GM19239 (cell line): ENCODE measurements around the gene CHD5.
"Not testable (repeated sequence)": the region's sequence is repeated elsewhere in the genome, so short reads cannot be mapped to it uniquely, and the experiment has no call there.

Experiments used
- DNase-seq: peaks from one replicate; pipeline ENCODE4 v3.0.0; 2011; ENCODE audit warnings: low spot score; ENCODE audit not compliant: insufficient read length
- FAIRE-seq: peaks from 2 replicates; lab custom pipeline; 2011; peaks lifted over from hg19 to GRCh38; lab: Jason Lieb, UNC

The CHD5 gene

DNA sequence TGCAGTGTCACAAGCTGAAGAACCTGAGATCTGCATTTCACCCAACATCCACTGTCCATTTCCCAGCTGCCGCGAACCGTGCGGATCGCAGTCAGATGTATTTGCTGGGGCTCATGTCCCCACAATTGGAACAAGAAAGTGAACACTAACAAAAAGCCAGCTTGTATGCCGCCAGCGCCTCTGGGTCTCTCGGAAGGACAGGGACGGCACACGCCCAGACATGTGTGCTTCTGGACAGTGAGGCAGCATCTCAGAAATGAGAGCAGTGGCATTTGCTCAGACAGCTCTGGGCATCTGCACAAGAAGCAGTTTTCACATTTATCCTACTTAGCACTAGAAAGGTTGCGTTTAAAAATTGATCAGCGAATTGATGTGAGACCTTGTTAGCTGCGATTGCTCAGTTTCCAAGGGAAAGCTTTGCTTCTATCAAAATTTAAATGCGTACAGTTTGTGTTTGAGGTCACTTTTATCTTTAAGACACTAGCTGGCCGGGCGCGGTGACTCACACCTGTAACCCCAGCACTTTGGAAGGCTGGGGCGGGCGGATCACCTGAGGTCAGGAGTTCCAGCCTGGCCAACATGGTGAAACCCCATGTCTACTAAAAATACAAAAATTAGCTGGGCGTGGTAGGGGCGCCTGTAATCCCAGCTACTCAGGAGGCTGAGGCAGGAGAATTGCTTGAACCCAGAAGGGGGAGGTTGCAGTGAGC lies 105.8 kb downstream of the CHD5 start:
- DNase-seq (no peak), FAIRE-seq (no peak)

DNA sequence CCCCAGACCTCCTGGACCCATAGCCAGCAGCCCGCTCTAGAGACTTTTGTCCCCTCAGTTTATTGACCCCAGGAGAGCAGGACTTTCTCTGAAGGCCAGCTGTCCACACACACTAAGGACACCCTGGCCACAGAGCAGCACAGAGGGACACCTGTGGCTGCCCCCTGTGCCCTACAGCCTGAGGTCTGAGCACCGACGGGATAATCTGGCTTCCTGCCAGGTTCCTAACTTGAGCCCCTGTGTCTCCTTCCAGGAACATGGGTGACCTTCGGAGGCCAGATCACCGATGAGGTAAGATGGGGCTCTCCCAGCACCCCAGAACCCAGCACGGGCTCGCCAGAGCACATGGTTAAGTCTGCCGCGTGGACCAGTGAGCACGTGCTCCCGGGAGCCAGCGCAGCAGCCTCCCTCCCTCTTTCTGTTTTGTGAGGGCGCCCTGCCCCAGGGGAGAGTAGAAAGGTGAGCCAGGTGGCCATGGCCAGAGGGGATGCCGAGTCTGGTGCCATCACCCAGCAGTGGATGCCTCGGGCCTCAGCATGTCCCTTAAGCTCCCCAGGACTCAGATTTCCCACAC lies 106.6 kb downstream of the CHD5 start:
- no peak for FAIRE-seq

DNA sequence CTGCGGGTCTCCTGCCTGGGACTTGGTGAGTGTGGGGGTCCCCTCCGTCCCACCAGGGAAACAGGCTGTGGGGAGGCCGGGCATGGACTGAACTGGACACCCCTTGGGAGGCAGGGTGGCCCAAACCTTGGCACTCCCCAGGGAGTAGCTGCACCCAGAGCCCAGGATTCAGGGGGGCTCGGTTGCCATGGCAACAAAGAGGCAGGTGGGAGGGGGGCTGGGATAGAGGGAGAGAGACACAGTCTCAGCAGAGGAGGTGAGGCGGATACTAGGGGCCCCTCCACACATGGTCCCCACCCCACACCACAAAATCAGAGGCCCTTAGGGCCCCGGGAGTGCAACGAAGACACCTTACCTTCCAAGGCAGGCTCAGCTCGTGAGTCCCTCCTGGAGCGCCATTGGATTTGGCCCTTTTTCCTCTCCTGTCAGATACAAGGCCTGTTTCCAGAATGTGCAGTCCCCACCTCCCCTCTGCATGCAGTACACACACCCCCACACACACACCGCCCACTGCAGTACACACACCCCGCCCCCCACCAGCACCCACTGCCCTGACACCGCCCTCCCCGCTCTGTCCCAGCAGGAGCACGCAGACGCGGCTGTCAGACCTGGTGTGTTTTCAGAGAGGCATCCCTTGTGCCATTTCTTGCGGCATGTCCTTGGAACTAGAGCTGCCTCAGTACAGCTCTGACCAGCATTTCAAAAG lies 107.2 kb downstream of the CHD5 start:
- FAIRE-seq (no peak), DNase-seq (no peak)

More for the DNA sequence above, 106.6 kb downstream of the CHD5 start:
- DNase-seq = no peak

DNA sequence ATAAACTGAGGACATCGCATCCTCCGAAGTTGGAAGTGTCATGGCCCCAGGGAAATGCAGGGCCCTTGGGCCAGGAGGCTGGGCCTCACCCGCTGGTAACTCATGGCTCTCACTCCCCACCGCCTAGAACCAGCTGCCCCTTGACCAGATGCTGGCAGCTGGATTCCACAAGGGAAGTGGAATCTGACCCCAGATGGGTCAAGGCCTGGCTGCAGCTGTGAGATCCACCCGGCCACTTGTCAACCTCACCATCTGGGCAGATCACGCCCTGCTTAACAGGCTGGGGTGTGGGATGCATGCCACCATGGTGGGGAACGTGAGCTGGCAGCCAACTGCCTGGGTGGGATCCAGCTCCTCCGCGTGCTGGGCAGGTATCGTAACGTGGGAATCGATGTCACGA lies 108.9 kb downstream of the CHD5 start:
- FAIRE-seq (no peak), DNase-seq (no peak)

DNA sequence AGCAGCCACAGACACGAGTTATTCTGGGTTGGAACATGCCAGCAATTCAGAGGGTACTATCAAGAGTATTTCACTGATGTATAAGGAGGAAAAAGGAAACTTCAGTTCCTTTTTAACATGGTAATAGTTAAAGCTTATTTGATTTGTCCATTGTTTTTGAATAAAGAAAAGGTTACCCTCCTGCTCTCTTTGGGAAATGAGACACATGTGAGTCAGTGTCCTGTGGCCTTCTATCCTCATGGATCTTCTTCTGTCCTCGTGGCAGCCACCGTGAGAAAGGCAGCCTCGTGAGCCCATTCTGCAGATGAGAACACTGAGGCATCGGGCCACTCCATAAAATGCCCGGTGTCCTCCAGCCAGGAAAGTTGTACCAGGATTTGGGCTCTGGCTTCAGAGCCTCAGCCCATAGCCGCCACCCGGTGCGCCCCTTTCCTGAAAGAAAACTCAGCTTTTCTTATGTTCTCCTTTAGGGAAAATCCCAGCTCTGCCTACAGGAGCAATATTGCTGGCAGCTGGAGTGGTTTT lies 109.6 kb downstream of the CHD5 start:
- no peak for DNase-seq
- FAIRE-seq = no peak

DNA sequence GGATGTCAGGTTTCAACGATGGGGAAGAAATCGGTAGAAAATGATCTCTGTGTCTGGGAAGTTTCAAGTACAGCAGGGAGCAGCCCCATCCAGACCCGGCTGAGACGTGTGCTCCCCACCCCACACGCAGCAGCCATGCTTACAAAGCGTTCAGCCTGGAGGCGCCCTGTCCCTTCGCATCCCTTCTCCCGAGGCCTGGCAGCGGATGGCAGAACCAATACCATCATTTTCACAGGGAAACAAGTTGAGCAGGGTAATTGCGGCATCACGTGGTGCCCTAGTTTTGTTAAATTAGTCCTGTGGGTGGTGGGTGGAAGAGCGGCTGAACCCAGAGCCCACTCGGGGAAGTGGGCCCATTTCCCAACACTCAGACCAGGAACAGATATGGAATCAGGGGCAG lies 110.5 kb downstream of the CHD5 start:
- DNase-seq = no peak
- FAIRE-seq = no peak

DNA sequence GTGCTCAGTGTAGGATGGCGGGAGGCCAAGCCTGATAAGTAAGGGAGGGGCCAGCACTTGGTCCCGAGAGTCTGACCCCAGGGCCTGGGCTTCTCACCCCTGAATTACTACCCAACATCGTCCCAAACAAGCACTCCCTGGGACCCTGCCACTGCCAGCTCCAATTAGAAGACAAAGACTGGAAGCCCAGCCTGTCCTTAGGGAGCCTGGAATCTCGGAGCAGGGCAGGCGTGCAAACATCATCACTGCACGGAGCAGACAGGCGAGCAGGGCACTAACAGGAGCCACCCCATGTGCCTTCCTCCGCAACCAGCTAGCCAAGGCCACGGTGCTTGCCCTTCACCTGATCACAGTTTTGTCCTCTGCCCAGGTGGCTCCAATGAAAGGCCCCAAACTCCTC lies 111.2 kb downstream of the CHD5 start:
- no peak for DNase-seq
- no peak for FAIRE-seq

DNA sequence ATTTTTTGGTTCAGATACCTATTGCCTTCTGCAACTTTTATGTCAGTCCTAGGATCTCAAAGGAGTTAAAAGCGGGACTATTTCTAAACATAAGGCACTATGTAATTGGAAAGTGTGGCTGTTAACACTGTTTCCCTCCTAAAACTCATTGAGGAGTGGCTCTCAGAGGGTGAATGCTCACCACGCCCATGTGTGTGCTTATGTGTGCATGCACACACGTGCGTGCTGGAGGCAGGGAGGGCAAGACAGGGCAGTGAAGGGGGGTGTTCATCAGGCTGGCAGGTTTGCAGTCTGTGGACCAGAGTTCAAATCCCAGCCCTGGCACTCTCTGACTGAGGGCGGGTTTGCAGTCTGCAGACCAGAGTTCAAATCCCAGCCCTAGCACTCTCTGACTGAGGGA lies 112.0 kb downstream of the CHD5 start:
- no peak for DNase-seq
- FAIRE-seq = no peak

DNA sequence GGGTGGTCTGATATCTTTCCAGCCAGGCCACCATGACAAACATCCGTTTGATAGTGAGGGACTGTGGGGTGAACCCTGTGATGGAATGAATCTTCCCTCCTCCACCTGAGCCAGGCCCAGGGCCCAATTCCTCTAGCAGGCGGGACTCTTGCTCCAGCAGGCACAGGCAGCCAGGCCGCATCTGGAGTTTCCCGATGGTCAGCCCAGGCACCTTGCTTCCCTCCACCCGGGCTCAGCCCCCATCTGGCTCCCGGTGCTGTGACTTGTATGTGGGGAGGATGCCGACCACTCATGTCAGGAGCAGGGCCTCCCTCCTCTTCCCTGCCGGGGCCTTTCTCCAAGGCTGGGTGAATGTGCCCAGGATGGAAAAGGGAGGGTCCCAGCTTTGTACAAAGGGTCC lies 113.4 kb downstream of the CHD5 start:
- FAIRE-seq (no peak), DNase-seq (no peak)

DNA sequence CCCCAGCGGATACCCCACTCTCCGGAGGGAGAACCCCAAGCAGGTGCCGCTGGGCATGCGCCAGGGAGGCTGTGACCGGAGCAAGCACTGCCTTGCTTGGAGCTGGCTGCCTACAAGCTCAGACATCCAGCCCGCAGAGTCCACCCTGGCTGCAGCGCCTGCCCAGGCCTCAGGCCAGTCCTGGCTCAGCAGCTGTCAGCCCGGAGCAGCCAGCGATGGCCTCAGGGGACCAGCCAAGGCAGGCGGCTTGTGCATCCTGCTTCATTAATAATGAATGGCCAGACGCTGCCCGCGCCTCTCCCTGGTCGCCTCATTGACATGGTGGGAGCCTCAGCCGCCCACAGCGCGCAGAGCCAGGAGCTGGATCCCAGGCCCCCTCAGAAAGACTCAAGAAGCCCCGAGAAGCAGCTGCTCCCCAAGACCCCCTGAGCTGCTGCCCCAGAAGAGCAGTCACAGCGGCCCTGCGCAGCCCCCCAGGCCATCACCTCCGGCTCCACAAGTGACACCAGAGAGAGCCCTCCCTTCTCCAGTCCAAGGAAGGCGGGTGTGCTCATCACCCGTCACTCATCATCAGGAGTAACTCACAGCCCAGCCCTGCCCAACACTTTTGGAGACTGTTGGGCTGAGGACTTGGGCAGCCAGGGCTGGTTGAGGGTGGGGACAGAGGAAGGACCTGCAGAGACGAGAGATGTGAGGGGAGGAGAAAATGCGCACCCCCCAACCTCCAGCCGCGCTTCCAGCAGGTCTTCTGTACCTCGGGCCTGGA lies 114.8 kb downstream of the CHD5 start:
- DNase-seq (no peak), FAIRE-seq (no peak)

DNA sequence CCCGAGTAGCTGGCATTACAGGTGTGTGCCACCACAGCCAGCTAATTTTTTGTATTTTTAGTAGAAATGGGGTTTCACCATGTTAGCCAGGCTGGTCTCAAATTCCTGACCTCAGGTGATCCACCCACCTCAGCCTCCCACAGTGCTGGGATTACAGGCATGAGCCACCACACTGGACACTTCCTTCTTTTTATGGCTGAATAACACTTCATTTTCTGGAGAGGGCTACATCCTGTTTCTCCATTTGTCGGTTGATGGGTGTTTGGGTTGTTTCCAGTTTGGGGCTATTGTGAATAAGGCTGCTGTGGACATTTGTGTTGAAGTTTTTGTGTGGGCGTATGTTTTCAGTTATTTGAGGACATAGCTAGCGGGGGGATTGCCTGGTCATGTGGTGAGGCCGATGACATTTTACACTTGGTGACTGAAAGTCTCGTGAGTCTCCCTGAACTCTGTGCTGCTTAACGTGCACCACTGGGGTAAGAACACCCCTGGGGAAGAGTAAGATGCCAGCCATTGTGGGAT lies 116.5 kb downstream of the CHD5 start:
- DNase-seq, FAIRE-seq: not testable (repeated sequence)

DNA sequence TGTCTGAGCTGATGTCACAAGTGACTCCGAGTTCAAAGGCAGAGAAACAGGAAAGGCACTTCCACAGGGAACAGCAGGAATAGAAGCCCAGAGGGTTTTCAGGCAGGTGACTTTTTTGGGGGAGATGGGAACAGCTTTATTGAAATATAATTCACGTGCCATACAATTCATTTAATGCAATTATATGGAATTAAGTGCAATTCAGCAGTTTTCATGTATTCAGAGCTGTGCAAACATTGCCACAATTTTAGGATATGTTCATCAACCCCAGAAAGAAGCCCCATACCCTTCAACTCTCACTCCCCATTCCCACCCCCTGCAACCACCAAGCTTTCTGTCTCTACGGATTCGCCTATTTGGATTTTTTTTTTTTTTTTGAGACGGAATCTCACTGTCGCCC lies 117.5 kb downstream of the CHD5 start:
- DNase-seq (no peak), FAIRE-seq (no peak)

DNA sequence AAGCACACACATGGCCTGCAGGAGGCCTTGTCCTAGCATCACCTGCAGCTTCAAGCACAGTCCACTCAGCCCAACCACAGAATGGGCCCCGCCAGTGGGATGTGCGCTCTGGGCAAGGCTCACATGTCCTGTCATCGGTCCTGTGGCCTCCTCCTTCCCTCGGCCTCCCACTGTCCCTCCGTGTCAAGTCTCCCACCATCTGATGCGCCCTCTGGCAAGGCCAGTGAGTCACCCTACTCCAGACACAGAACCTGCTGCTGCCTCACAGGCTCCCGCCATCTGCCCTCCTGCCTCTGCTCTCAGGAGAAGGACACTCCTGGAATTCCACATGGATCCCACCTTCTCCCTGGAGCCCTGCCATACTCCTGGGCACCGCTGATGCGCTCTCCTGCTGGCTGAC lies 120.3 kb downstream of the CHD5 start:
- no peak for FAIRE-seq
- DNase-seq = no peak

DNA sequence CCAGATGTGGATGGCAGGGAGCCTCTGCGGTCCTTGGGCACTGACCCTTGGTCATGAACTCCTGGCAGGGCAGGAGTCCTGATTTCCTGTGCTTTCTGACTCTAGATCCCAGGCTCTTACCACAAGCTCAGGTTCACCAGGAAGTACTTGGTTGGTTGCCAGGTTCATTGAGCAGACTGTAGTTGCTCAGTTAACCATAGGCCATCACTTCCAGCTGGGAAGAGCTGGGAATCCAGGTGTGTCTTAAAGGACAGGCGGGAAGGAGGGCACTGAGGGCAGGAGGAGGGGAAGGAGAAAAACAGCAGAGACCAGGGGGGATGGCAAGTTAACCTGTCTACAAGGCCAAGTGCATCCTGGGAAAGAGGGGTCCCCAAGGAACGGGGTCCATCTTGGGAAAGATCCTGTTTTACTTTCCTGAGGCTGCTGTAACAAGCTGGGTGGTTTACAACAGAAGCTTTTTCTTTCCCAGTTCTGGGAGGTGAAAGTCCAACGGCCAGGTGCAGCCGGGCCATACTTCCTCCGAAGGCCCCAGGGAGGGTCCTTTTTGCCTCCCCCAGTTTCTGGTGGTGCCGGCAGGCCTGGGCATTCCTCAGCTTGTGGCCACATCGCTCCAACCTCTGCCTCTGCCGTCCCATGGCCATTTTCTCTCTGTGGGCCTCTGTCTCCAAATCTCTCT lies 122.8 kb downstream of the CHD5 start:
- DNase-seq (no peak), FAIRE-seq (no peak)

DNA sequence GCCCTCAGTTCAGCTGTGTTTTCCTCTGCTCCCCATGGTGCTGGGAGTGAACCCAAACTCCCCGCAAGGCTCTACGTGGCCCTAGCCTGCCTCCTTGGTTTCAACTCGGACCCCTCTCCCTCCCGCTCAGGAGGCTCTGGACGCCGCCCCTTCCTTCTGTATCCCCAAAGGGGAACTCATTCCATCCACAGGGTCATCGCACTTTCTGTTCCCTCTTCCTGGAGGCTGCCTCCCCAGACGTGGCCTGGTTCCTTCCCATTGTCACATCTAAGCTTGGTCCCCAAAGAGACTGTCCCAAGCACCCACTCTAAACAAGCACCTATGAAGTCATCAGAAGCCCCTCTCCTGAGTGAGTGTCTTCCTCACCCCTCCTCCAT lies 123.6 kb downstream of the CHD5 start:
- FAIRE-seq (no peak), DNase-seq (no peak)

DNA sequence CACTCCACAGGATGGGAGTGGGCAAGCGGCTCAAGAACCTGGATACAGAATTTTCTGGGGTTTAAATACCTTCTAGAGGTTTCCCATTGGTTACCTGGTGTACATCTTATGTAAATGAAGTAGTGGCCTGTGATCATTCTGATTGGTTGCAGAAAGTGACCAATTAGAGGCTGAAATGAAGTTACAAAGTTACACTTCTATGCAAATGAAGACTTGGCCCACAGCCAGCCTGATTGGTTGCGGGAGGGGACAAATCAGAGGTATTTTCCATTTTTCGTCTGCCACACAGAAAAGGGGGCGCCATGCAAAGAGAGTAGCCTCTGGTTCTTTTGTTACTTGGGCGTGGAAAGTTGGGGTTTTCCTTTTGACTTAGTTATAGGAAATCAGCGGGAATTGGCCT lies 125.5 kb downstream of the CHD5 start:
- FAIRE-seq (no peak), DNase-seq (no peak)

DNA sequence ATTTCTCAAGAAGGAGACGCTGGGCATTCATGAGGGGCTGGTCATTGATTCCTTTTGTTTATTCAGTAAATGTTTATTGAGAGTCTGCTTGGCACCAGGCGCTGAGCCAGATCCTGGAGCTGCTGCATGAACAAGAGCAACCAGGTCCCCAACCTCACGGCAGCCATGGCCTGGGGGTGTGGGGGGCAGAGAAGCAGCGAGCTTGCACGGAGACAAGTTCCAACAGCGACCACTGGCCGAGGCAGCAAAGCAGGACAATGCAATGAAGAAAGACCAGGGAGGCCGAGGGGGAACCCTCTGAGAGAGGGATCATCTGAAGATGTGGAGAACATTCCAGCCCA lies 126.9 kb downstream of the CHD5 start:
- FAIRE-seq (no peak), DNase-seq (no peak)

DNA sequence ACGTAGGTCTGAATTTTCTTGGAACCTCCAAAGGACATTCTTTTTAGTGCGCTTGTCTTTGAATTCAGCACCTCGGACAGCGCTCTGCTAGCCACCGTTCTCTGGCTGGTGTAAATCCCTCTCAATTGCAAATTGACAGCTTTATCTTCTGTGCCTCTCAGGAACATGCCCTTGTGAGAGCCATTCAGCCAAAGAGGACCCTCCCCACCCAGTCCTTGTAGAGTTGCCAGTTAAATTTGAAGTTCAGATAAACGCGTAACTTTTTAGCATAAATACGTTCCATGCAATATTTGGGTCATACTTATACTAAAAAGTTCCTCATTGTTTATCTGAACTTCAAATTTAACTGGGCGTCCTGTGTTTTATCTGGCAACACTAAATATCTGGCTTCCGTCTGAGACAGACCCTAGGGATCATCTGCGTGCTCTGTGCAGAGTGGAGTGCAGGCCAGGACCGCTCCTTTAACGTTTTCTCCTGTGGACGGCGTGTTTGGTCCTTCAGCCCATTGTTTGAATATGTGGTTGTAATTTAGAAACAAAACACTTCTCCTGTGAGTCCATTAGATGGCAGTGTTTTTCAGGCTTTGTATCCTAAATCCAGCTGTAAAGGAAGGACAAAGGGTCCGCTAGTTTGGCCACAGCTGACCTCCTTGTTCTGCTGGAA lies 127.4 kb downstream of the CHD5 start:
- DNase-seq (peak; percentile 44), FAIRE-seq (no peak)
